Stimulated activated CD8-positive, alpha-beta memory T cell treated with anti-CD3 and anti-CD28 coated beads, Interleukin-4, amount 100 ng/mL, for 4 hours (primary cell): ENCODE measurements around the gene SMC1B.
"Not testable (repeated sequence)": the region's sequence is repeated elsewhere in the genome, so short reads cannot be mapped to it uniquely, and the experiment has no call there.

Experiments used
- DNase-seq, 2 donors: peaks; one replicate each; pipeline ENCODE4 v3.0.0-alpha.2; 2020; ENCODE audit warnings: low read depth in 2 of 2, low spot score in 1 of 2

The SMC1B gene

GRCh38 chr22:45444168-45444567 lies 30.8 kb upstream of the SMC1B start:
- no peak for DNase-seq

- no peak for DNase-seq
Observed at GRCh38 chr22:45442116-45442515, 28.7 kb upstream of the SMC1B start.

- DNase-seq: no peak
Observed at GRCh38 chr22:45441138-45441537, 27.7 kb upstream of the SMC1B start.

- DNase-seq: not testable (repeated sequence)
Observed at GRCh38 chr22:45440688-45441087, 27.3 kb upstream of the SMC1B start.

- no peak for DNase-seq
Observed at GRCh38 chr22:45438336-45438735, 24.9 kb upstream of the SMC1B start.

- not testable (repeated sequence) for DNase-seq
Observed at GRCh38 chr22:45436871-45437517, 23.6 kb upstream of the SMC1B start.

GRCh38 chr22:45435544-45436139 lies 22.2 kb upstream of the SMC1B start:
- DNase-seq: peak; percentile 50 to 63

- DNase-seq: no peak
Observed at GRCh38 chr22:45434981-45435380, 21.6 kb upstream of the SMC1B start.

- DNase-seq: no peak
Observed at GRCh38 chr22:45430871-45431270, 17.5 kb upstream of the SMC1B start.

GRCh38 chr22:45429981-45430775 lies 16.8 kb upstream of the SMC1B start:
- DNase-seq: no peak

- DNase-seq: no peak
Observed at GRCh38 chr22:45429424-45429823, 16.0 kb upstream of the SMC1B start.

GRCh38 chr22:45428391-45429385 lies 15.3 kb upstream of the SMC1B start:
- DNase-seq: no peak

GRCh38 chr22:45427114-45427513 lies 13.7 kb upstream of the SMC1B start:
- no peak for DNase-seq

- DNase-seq: no peak
Observed at GRCh38 chr22:45426387-45426786, 13.0 kb upstream of the SMC1B start.

- DNase-seq: no peak
Observed at GRCh38 chr22:45425531-45426265, 12.3 kb upstream of the SMC1B start.

- no peak for DNase-seq
Observed at GRCh38 chr22:45425101-45425500, 11.7 kb upstream of the SMC1B start.

- DNase-seq: no peak
Observed at GRCh38 chr22:45424241-45424731, 10.9 kb upstream of the SMC1B start.

- no peak for DNase-seq
Observed at GRCh38 chr22:45423524-45423923, 10.1 kb upstream of the SMC1B start.

GRCh38 chr22:45422237-45422983 lies 9.0 kb upstream of the SMC1B start:
- DNase-seq: no peak
